NCI-H1436 (cell line): ENCODE measurements around the gene CHSY1.
"Not testable (repeated sequence)": the region's sequence is repeated elsewhere in the genome, so short reads cannot be mapped to it uniquely, and the experiment has no call there.

ENCODE experiments used
- DNase-seq: peaks from one replicate; lab custom pipeline; 2025; lab: John Stamatoyannopoulos, UW

CHSY1 gene

GRCh38 chr15:101244889-101245668 is 6.8 kb downstream of the CHSY1 start:
- no peak for DNase-seq

- no peak for DNase-seq
Measured at GRCh38 chr15:101244036-101244781, 7.6 kb downstream of the CHSY1 start.

GRCh38 chr15:101243420-101243819 is 8.4 kb downstream of the CHSY1 start:
- DNase-seq = no peak

GRCh38 chr15:101242999-101243336 is 8.9 kb downstream of the CHSY1 start:
- no peak for DNase-seq

GRCh38 chr15:101242160-101242998 is 9.5 kb downstream of the CHSY1 start:
- no peak for DNase-seq

GRCh38 chr15:101240358-101240757 is 11.5 kb downstream of the CHSY1 start:
- no peak for DNase-seq

- DNase-seq = no peak
Measured at GRCh38 chr15:101239724-101240136, 12.1 kb downstream of the CHSY1 start.

- DNase-seq = no peak
Measured at GRCh38 chr15:101237251-101237650, 14.6 kb downstream of the CHSY1 start.

GRCh38 chr15:101233651-101234280 is 18.1 kb downstream of the CHSY1 start:
- no peak for DNase-seq

- DNase-seq = no peak
Measured at GRCh38 chr15:101232677-101233076, 19.2 kb downstream of the CHSY1 start.

- no peak for DNase-seq
Measured at GRCh38 chr15:101228313-101228712, 23.5 kb downstream of the CHSY1 start.

GRCh38 chr15:101225658-101226057 is 26.2 kb downstream of the CHSY1 start:
- no peak for DNase-seq

- DNase-seq = no peak
Measured at GRCh38 chr15:101221902-101222301, 29.9 kb downstream of the CHSY1 start.

GRCh38 chr15:101220060-101220459 is 31.8 kb downstream of the CHSY1 start:
- DNase-seq = no peak

GRCh38 chr15:101219441-101219840 is 32.4 kb downstream of the CHSY1 start:
- DNase-seq = no peak

- DNase-seq = no peak
Measured at GRCh38 chr15:101217446-101217845, 34.4 kb downstream of the CHSY1 start.

GRCh38 chr15:101216100-101216499 is 35.7 kb downstream of the CHSY1 start:
- no peak for DNase-seq

GRCh38 chr15:101215681-101216080 is 36.2 kb downstream of the CHSY1 start:
- DNase-seq = no peak

GRCh38 chr15:101214435-101215097 is 37.3 kb downstream of the CHSY1 start:
- not testable (repeated sequence) for DNase-seq

- no peak for DNase-seq
Measured at GRCh38 chr15:101213570-101213969, 38.3 kb downstream of the CHSY1 start.

- no peak for DNase-seq
Measured at GRCh38 chr15:101213147-101213546, 38.7 kb downstream of the CHSY1 start.

GRCh38 chr15:101211897-101212296 is 40.0 kb downstream of the CHSY1 start:
- DNase-seq = no peak
